ENCODE results near the gene IL6ST. TPM values are rescaled to one million over a fixed set of nuclear protein-coding genes. Genes with fewer than 3 reads are reported as not detected.
"Not testable (repeated sequence)": the region's sequence is repeated elsewhere in the genome, so short reads cannot be mapped to it uniquely, and the experiment has no call there.

The IL6ST gene
- 10 to 100 TPM; 61.0 to 64.1 TPM for total RNA-seq

DNA sequence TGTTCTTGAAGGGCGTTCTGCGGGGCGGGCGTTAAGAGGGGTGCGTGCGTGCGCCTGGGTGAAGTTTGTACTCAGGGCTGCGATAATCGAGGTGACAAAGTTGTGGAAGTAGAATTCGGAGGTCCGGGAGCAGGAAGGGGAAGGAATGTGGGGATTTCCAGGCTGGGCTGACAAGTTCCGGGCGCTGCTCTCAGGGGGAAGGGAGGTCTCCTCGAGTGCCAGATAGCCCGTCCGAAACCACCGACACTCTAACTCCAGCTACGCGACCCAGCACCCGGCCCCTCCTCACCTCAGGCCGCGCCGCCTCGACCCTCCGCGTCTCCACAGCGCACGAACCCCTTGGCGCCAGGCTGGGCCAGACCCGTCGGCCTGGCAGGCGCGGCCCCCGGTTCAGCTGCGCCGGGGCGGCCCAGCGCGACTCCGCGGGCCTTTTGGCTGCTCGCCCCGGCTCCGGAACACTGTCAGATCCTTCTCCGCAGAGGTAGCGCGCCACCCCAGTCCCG lies at the start of gene IL6ST:
Gene IL6ST, minus strand, starts transcription at position 469 of the 503 bp plus-strand sequence. CDS start 18,685 bp downstream, outside the sequence.
- H3K27ac Mint-ChIP-seq, result peak within 1 kb of the TSS; percentile 100
- peaks cover 58% of the 10 kb centered on the region for H3K4me1 Mint-ChIP-seq (ENCODE audit: low read depth)
- H3K27me3 Mint-ChIP-seq, result no peaks in the 10 kb centered on the region
- POLR2A ChIA-PET, result interaction anchor here (0.6 to 3.3 kb wide), 21 partner anchors 8 to 694 kb away, joined by 3 to 17 read pairs (median 4); no protein-coding TSS in a partner anchor
- CTCF ChIA-PET, result interaction anchor here (0.6 to 2.1 kb wide), 7 partner anchors 9 to 206 kb away, joined by 3 to 7 read pairs (median 3); no protein-coding TSS in a partner anchor
- peak; percentile 62 for DNase-seq
- intact Hi-C loops (cut with micrococcal nuclease), result loop anchor here (2.0 to 10.0 kb wide), 6 partner anchors 100 to 1178 kb away; partner anchors contain the start of genes GPBP1 and PLPP1
- H3K36me3 Mint-ChIP-seq, result peaks cover 40% of the 10 kb centered on the region
- H3K9me3 Mint-ChIP-seq, result peaks cover 3% of the 10 kb centered on the region
- H3K4me3 Mint-ChIP-seq, result peak within 1 kb of the TSS; percentile 99

DNA sequence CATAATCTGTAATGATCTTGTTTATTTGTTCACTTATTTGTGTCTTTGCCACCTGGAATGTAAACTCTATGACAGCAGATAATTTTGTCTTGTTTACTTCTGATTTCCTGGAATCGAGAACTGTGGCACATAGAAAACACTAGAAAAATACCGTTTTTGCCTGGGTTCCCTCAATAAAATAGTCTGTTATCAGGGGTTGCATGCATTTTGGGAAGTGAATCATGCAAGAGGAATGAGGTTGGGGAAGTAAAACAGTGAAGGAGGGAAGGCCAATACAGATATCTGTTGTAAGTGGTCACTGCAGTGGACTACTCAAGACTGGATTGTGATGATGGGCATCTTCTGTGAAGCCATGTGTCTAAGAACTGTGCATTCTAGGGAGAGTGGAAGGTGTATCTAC lies 45.2 kb upstream of the IL6ST start:
- Mint-ChIP-seq H3K27ac (no peak overlapping the region), H3K4me1 (ENCODE audit: low read depth) (peaks cover 12% of the 10 kb centered on the region), H3K9me3 (no peaks in the 10 kb centered on the region), H3K4me3 (no peak overlapping the region), H3K27me3 (no peaks in the 10 kb centered on the region), H3K36me3 (no peaks in the 10 kb centered on the region)
- intact Hi-C loops (cut with micrococcal nuclease), result no loop called here
- CTCF ChIA-PET, result no interaction called here
- POLR2A ChIA-PET, result no interaction called here
- DNase-seq, result no peak

DNA sequence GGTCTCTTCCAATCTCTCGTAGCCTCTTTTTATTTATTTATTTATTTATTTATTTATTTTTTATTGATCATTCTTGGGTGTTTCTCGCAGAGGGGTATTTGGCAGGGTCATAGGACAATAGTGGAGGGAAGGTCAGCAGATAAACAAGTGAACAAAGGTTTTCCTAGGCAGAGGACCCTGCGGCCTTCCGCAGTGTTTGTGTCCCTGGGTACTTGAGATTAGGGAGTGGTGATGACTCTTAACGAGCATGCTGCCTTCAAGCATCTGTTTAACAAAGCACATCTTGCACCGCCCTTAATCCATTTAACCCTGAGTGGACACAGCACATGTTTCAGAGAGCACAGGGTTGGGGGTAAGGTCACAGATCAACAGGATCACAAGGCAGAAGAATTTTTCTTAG lies 43.4 kb upstream of the IL6ST start:
- H3K9me3 Mint-ChIP-seq; H3K4me1 Mint-ChIP-seq (ENCODE audit: low read depth); H3K4me3 Mint-ChIP-seq; H3K27me3 Mint-ChIP-seq; intact Hi-C loops (cut with micrococcal nuclease); H3K27ac Mint-ChIP-seq; H3K36me3 Mint-ChIP-seq; DNase-seq: not testable (repeated sequence)
- ChIA-PET CTCF (interaction anchor here (0.7 kb wide), 1 partner anchor 101 kb away, joined by 5 read pairs; no protein-coding TSS in a partner anchor), POLR2A (interaction anchor here (1.0 kb wide), 1 partner anchor 54 kb away, joined by 4 read pairs; no protein-coding TSS in a partner anchor)

DNA sequence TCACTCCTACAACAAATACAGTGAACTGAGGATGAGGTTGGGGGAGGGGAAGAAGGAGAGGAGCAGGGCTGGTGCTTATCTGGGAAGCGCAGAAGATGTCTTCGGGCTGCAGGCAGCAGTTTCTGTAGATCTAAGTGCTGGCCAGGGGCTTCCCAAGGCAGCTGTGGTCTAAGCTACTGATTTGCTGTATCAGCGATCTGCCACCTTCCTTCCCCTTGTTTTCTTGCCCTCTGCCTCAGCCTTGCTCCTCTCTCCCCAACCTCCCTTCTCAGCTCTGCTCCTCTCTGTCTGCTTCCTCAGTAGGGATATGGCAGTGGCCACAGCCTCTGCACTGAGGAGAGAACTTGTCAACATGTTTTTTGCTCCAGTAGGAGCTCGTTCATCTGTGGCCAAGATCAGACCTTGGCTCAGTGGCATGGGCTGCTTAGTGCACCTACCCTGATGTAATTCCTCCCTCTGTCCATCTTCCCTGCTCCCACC lies 42.8 kb upstream of the IL6ST start:
- H3K4me3 Mint-ChIP-seq, result no peak overlapping the region
- no peak overlapping the region for H3K27ac Mint-ChIP-seq
- H3K36me3 Mint-ChIP-seq, result no peaks in the 10 kb centered on the region
- no peaks in the 10 kb centered on the region for H3K27me3 Mint-ChIP-seq
- no peak for DNase-seq
- CTCF ChIA-PET, result interaction anchor here (0.7 kb wide), 1 partner anchor 101 kb away, joined by 5 read pairs; no protein-coding TSS in a partner anchor
- POLR2A ChIA-PET, result interaction anchor here (1.0 kb wide), 1 partner anchor 55 kb away, joined by 4 read pairs; no protein-coding TSS in a partner anchor
- peaks cover 8% of the 10 kb centered on the region for H3K4me1 Mint-ChIP-seq (ENCODE audit: low read depth)
- intact Hi-C loops (cut with micrococcal nuclease), result no loop called here
- no peaks in the 10 kb centered on the region for H3K9me3 Mint-ChIP-seq

DNA sequence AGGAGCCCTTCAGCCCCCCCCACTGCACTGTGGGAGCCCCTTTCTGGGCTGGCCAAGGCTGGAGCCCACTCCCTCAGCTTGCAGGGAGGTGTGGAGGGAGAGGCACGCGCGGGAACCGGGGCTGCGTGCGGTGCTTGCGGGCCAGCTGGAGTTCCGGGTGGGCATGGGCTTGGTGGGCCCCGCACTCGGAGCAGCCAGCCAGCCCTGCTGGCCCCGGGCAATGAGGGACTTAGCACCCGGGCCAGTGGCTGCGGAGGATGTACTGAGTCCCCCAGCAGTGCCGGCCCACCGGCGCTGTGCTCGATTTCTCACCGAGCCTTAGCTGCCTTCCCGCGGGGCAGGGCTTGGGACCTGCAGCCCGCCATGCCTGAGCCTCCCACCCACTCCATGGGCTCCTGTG lies 40.6 kb upstream of the IL6ST start:
- H3K4me1 Mint-ChIP-seq (ENCODE audit: low read depth); DNase-seq; H3K27me3 Mint-ChIP-seq; H3K9me3 Mint-ChIP-seq; POLR2A ChIA-PET; H3K4me3 Mint-ChIP-seq; H3K36me3 Mint-ChIP-seq; H3K27ac Mint-ChIP-seq; intact Hi-C loops (cut with micrococcal nuclease): not testable (repeated sequence)
- CTCF ChIA-PET, result interaction anchor here (1.1 kb wide), 1 partner anchor 166 kb away, joined by 3 read pairs; no protein-coding TSS in a partner anchor

DNA sequence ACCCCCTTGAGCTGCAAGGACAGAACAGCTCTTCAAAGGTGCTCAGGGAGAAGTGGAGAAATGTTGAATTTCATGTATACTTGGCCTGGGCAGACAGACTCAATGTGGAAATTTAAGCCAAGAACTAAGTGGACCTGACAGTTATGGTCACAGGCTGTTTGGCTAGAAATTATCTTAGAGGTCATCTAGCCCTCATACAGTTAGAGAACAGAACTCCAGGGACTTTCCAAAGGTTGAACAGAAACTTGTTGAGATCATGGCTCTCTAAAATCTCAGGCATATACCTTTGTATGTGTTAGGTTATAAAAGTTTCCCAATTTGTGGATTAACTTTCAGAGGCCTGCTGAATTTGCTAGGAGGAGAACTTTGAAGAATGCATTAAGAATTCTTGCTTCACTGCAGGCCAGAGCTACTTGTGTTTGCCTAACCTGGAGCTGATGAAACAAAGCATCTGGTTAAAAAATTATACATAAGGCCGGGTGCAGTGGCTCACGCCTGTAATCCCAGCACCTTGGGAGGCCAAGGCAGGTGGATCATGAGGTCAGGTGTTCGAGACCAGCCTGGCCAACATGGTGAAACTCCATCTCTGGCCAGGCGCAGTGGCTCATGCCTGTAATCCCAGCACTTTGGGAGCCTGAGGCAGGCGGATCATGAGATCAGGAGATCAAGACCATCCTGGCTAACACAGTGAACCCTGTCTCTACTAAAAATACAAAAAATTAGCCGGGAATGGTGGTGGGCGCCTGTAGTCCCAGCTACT lies 35.3 kb upstream of the IL6ST start:
- not testable (repeated sequence) for H3K4me1 Mint-ChIP-seq (ENCODE audit: low read depth)

DNA sequence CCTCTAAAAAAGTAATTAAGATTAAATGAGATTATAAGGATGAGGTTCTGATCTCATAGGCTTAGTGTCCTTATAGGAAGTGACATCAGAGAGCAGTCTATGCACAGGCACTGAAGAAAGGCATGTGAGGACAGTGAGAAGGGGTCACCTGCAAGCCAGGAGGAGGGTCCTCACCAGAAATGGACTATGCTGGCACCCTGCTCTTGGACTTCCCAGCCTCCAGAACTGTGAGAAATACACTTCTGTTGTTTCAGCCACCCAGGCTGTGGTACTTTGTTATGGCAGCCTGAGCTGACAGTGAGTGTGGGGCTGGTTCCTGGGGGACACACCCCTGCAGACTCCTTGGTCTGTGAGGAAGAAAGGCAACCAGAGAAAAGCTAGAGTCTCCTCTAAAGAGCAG lies 34.7 kb upstream of the IL6ST start:
- no peak overlapping the region for H3K4me3 Mint-ChIP-seq

More for the DNA sequence above, 35.3 kb upstream of the IL6ST start:
- intact Hi-C loops (cut with micrococcal nuclease); H3K27me3 Mint-ChIP-seq; H3K27ac Mint-ChIP-seq; H3K9me3 Mint-ChIP-seq; H3K36me3 Mint-ChIP-seq; DNase-seq; POLR2A ChIA-PET; H3K4me3 Mint-ChIP-seq: not testable (repeated sequence)
- CTCF ChIA-PET, result interaction anchor here (2.2 kb wide), 1 partner anchor 171 kb away, joined by 5 read pairs; no protein-coding TSS in a partner anchor

DNA sequence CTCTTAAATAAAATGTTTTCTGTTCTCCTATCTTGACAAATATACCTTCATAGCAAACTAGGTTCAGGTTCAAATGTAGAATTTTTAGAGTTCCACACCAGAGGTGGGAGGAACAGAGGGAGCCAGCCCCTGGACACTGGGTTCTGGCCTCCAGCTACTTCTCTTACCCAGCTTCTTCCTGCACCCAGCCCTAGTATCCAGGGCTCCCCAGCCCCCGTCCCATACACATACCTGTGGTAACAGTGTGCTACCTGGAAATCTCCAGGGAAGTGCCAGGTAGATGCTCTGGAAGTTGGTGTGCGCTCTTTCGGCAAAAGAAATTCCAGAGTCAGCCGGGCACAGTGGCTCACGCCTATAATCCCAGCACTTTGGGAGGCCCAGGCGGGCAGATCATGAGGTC lies 33.9 kb upstream of the IL6ST start:
- POLR2A ChIA-PET, result interaction anchor here (2.8 kb wide), 1 partner anchor 66 kb away, joined by 7 read pairs; no protein-coding TSS in a partner anchor
- no peak for DNase-seq
- H3K36me3 Mint-ChIP-seq, result no peaks in the 10 kb centered on the region
- intact Hi-C loops (cut with micrococcal nuclease), result no loop called here
- CTCF ChIA-PET, result interaction anchor here (2.2 kb wide), 1 partner anchor 172 kb away, joined by 5 read pairs; no protein-coding TSS in a partner anchor
- no peaks in the 10 kb centered on the region for H3K27me3 Mint-ChIP-seq
- H3K4me1 Mint-ChIP-seq (ENCODE audit: low read depth), result peaks cover 4% of the 10 kb centered on the region
- H3K9me3 Mint-ChIP-seq, result no peaks in the 10 kb centered on the region
- H3K4me3 Mint-ChIP-seq, result no peak overlapping the region
- H3K27ac Mint-ChIP-seq, result no peak overlapping the region

More for the DNA sequence above, 34.7 kb upstream of the IL6ST start:
- POLR2A ChIA-PET, result no interaction called here
- no peak overlapping the region for H3K27ac Mint-ChIP-seq
- intact Hi-C loops (cut with micrococcal nuclease), result no loop called here
- H3K36me3 Mint-ChIP-seq, result no peaks in the 10 kb centered on the region
- H3K9me3 Mint-ChIP-seq, result no peaks in the 10 kb centered on the region
- DNase-seq, result no peak
- H3K4me1 Mint-ChIP-seq (ENCODE audit: low read depth), result peaks cover 4% of the 10 kb centered on the region
- CTCF ChIA-PET, result interaction anchor here (2.2 kb wide), 1 partner anchor 172 kb away, joined by 5 read pairs; no protein-coding TSS in a partner anchor
- no peaks in the 10 kb centered on the region for H3K27me3 Mint-ChIP-seq

DNA sequence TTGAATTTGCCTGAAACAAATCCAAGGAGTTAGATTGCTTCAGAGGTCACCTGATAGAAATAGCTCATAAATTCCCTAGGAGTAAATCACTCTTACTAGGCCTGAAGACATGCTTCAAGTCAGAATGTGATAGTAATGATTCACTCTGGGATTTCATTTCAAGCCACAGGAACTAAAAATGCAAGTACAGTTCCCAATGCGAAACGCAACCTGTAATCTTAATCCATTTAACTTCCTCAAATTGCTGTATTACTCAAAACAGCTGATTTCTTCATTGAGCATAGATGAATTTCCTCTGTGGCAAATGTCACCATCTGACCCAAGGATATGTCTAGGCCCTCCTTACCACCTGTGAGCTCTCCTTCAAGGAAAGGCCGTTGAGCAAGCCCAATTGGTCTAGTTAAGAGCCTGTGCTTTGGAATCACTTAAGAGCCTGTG lies 32.1 kb upstream of the IL6ST start:
- DNase-seq, result peak; percentile 11
- H3K4me3 Mint-ChIP-seq, result no peak overlapping the region
- CTCF ChIA-PET, result interaction anchor here (0.6 to 1.9 kb wide), 4 partner anchors 14 to 174 kb away, joined by 3 to 8 read pairs (median 4); partner anchors contain the start of gene IL6ST
- no peak overlapping the region for H3K27ac Mint-ChIP-seq
- H3K36me3 Mint-ChIP-seq, result no peaks in the 10 kb centered on the region
- no peaks in the 10 kb centered on the region for H3K9me3 Mint-ChIP-seq
- H3K27me3 Mint-ChIP-seq, result no peaks in the 10 kb centered on the region
- POLR2A ChIA-PET, result interaction anchor here (0.5 to 2.8 kb wide), 9 partner anchors 15 to 268 kb away, joined by 3 to 16 read pairs (median 4); partner anchors contain the start of gene IL6ST
- intact Hi-C loops (cut with micrococcal nuclease), result loop anchor here (1.0 to 2.0 kb wide), 3 partner anchors 15 to 32 kb away; no protein-coding TSS in a partner anchor
- peaks cover 4% of the 10 kb centered on the region for H3K4me1 Mint-ChIP-seq (ENCODE audit: low read depth)

DNA sequence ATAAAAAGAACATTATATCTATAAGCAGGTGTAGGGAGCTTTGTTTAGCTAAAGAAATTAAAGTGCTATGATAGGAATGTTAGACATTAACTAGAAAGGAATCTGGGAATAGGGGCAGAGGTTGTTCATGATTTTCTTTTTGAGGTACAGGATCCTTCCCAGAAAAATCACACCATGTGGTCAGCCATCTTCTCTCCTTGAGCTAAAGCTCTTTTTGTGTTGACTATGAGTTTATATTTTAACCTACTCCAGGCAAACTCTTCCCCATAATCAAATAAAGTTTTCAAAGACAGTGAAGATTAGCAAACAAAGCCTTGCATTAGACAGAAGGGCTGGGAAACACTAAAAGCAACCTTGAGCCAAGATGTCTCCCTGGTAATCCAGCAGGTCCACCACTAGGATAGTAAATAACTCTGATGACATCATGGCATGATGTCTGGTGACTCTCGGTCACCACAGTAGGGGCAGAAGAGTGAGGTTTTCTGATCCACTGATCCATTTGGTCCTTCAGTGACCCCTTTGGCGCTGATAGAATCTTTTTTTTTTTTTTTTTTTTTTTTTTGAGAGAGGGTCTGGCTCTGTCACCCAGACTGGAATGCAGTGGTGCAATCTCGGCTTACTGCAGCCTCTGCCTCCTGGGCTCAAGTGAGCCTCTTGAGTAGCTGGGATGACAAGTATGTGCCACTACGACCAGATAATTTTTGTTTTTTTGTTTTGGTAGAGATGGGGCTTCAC lies 30.6 kb upstream of the IL6ST start:
- Mint-ChIP-seq H3K9me3 (no peaks in the 10 kb centered on the region), H3K4me1 (ENCODE audit: low read depth) (peaks cover 4% of the 10 kb centered on the region), H3K36me3 (no peaks in the 10 kb centered on the region), H3K27ac (no peak overlapping the region), H3K4me3 (no peak overlapping the region), H3K27me3 (no peaks in the 10 kb centered on the region)
- ChIA-PET POLR2A (no interaction called here), CTCF (no interaction called here)
- intact Hi-C loops (cut with micrococcal nuclease), result no loop called here
- DNase-seq, result no peak

DNA sequence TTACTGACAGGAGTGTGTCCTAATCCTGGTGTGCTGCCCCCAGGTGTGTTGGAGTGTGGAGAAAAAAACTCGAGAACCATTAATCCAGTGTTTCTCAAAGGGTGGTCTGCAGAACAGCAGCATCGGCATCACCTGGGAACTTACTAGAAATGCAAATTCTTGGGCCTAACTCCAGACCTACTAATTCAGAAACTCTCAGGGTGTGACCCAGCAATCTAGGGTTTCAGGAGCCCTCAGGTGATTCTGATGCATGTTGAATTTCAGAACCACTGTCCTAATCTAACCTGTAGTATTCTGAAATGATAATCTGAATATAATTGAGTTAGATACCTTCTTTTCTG lies 30.0 kb upstream of the IL6ST start:
- Mint-ChIP-seq H3K27ac (no peak overlapping the region), H3K4me1 (ENCODE audit: low read depth) (peaks cover 6% of the 10 kb centered on the region), H3K9me3 (no peaks in the 10 kb centered on the region), H3K4me3 (no peak overlapping the region), H3K27me3 (no peaks in the 10 kb centered on the region), H3K36me3 (no peaks in the 10 kb centered on the region)
- ChIA-PET CTCF (no interaction called here), POLR2A (no interaction called here)
- intact Hi-C loops (cut with micrococcal nuclease), result no loop called here
- DNase-seq, result no peak
